ENCODE results near the gene RANBP1. TPM values are rescaled to one million over a fixed set of nuclear protein-coding genes. Genes with fewer than 3 reads are reported as not detected.

Gene RANBP1
- total RNA-seq, 4 donors from 2014 or later: 104 to 159 (median 119) TPM

GRCh38 chr22:20105456-20106204 is 10.3 kb upstream of the RANBP1 start:
- WGBS, 2 donors: 93 to 95% methylated on average over 7 of the region's 7 CpGs
- no peak overlapping the region for H3K4me3 ChIP-seq (ENCODE audit: low read depth, poor library complexity, severe bottlenecking)
- no peak for DNase-seq (ENCODE audit: low spot score in 2 of 2)
- intact Hi-C loops (cut with DNase I; ENCODE audit: low total_unique reads): no loop called here
- no peak for TF ChIP-seq POLR2A (IDR thresholded peaks at IDR 0.05)
- TF ChIP-seq, protein P1, sequence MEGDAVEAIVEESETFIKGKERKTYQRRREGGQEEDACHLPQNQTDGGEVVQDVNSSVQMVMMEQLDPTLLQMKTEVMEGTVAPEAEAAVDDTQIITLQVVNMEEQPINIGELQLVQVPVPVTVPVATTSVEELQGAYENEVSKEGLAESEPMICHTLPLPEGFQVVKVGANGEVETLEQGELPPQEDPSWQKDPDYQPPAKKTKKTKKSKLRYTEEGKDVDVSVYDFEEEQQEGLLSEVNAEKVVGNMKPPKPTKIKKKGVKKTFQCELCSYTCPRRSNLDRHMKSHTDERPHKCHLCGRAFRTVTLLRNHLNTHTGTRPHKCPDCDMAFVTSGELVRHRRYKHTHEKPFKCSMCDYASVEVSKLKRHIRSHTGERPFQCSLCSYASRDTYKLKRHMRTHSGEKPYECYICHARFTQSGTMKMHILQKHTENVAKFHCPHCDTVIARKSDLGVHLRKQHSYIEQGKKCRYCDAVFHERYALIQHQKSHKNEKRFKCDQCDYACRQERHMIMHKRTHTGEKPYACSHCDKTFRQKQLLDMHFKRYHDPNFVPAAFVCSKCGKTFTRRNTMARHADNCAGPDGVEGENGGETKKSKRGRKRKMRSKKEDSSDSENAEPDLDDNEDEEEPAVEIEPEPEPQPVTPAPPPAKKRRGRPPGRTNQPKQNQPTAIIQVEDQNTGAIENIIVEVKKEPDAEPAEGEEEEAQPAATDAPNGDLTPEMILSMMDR (IDR thresholded peaks at IDR 0.05): no peak

GRCh38 chr22:20106205-20106848 is 9.6 kb upstream of the RANBP1 start:
- DNase-seq (ENCODE audit: low spot score in 2 of 2): no peak
- WGBS, 2 donors: 83 to 90% methylated on average over 19 to 20 of the region's 20 CpGs
- no peak for TF ChIP-seq POLR2A (IDR thresholded peaks at IDR 0.05)
- TF ChIP-seq, protein P1 (IDR thresholded peaks at IDR 0.05): no peak
- intact Hi-C loops (cut with DNase I; ENCODE audit: low total_unique reads): no loop called here
- H3K4me3 ChIP-seq (ENCODE audit: low read depth, poor library complexity, severe bottlenecking): no peak overlapping the region

DNA sequence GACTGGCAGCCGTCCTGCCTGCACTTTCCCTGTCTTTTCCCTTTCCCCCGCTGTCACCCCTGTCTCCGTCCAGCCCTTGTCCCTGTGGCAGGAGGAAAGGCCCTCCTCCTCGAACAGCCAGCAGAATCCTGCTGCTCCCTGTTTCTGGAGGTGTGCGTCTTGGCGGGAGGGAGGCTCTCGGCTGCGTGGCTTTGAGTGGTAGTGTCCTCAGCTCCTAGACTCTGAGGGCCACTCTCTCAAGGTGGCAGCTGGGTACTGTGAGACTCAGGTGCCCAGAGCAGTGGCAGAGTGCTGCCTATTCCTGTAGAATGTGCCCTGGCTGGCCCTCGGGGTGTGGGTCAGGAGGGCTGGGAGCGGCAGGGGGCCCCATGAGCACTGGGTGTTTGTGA is 9.1 kb upstream of the RANBP1 start:
- TF ChIP-seq, protein P1 (IDR thresholded peaks at IDR 0.05): no peak
- no peak for TF ChIP-seq POLR2A (IDR thresholded peaks at IDR 0.05)
- WGBS, 2 donors: 93 to 95% methylated on average over 9 to 10 of the region's 10 CpGs
- DNase-seq (ENCODE audit: low spot score in 2 of 2): no peak

GRCh38 chr22:20107471-20107901 is 8.4 kb upstream of the RANBP1 start:
- intact Hi-C loops (cut with DNase I; ENCODE audit: low total_unique reads): no loop called here
- H3K4me3 ChIP-seq (ENCODE audit: low read depth, poor library complexity, severe bottlenecking): no peak overlapping the region
- 88% methylated on average over 7 of the region's 7 CpGs for WGBS, 2 donors
- no peak for DNase-seq (ENCODE audit: low spot score in 2 of 2)
- no peak for TF ChIP-seq POLR2A (IDR thresholded peaks at IDR 0.05)
- TF ChIP-seq, protein P1 (IDR thresholded peaks at IDR 0.05): no peak

More for the DNA sequence above, 9.1 kb upstream of the RANBP1 start:
- no peak overlapping the region for H3K4me3 ChIP-seq (ENCODE audit: low read depth, poor library complexity, severe bottlenecking)
- intact Hi-C loops (cut with DNase I; ENCODE audit: low total_unique reads): no loop called here

DNA sequence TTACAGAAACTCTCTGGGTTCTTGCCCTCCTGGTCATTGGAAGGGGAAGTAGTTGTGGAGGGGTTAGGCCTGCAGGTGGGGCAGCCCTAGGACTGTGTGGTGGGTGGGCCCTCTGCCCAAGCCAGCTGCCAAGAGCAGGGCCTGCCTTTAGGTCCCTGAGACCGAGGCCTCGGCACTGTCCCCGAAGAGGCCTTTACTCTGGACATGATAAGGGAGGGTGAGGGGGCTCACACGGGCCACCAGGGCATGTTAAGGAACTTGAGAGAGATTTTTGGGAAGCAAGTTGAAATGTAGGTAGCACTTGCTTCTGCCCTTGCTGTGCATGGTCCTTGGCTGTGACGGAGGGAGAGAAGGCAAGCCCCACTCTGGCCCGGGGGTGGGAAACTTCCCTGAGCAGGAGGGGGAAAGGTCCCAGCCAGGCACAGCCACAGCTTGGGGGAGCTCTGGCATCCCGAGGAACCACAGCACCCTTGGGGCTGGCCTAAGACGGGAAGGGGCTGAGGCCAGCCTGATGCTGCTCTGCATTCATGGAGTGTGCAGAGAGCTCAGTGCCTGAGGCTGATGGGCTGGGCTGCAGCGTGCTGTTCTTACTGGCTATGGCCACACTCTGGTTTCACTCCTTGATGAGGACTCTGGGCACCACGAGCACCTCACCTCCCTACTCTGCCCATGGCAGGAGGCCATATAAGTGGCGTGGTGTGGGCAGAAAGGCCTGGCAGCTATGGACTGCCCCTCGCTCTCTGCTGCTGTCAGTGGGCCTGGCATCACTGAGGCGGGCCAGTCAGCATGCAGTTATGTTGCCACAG is 7.8 kb upstream of the RANBP1 start:
- WGBS, 2 donors: 78 to 83% methylated on average over 12 to 13 of the region's 13 CpGs

More for the DNA sequence above, 7.8 kb upstream of the RANBP1 start:
- TF ChIP-seq, protein P1 (IDR thresholded peaks at IDR 0.05): no peak
- TF ChIP-seq POLR2A (IDR thresholded peaks at IDR 0.05): no peak
- H3K4me3 ChIP-seq (ENCODE audit: low read depth, poor library complexity, severe bottlenecking): no peak overlapping the region
- intact Hi-C loops (cut with DNase I; ENCODE audit: low total_unique reads): no loop called here
- no peak for DNase-seq (ENCODE audit: low spot score in 2 of 2)
